Prostate gland (tissue), 2 donors: ENCODE results near the gene KRT26.

Experiments
- POLR2A ChIP-seq: fragments of 450-650 bp; IDR thresholded peaks from one replicate; pipeline ENCODE4 v1.6.1; 2016; ENCODE audit warnings: antibody characterized with exemption, mild to moderate bottlenecking
- POLR2AphosphoS5 ChIP-seq: sonication (generic); formaldehyde crosslinking; IDR thresholded peaks from one replicate; pipeline ENCODE4 v1.6.1; 2017; ENCODE audit warnings: antibody characterized with exemption
- TF ChIP-seq, protein P1 (sequence below), 4 experiments: fragments of 200-600 bp in 2 of 4; fragments of 450-650 bp in 2 of 4; sonication (generic) in 2 of 4; IDR thresholded peaks; 1 replicate in 3 of 4; 2 replicates in 1 of 4; pipeline ENCODE4 v1.5.1; 2016 to 2019; ENCODE audit warnings: antibody characterized with exemption in 4 of 4, mild to moderate bottlenecking in 2 of 4, moderate library complexity in 2 of 4

DNA sequence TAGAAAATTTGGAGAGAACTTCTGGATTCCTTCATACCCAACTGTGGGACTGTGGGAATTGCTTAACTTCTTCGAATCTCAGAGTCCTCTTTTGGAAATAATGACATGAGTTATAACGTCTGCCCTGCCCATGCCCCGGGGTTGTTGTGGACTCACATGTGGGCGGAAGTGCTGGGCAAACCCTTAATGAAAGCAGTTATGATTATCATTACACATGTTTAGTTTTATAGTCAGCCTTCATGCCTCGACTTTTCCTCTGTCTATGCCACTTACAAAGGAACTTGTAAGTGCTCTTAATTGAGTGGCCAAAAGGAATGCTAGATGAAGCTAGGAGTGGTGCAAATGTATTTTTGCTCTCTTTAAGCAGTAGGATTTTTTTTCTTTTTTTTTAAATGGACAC lies 6.5 kb upstream of the KRT26 start:
- no peak for TF ChIP-seq POLR2A
- TF ChIP-seq, protein P1, sequence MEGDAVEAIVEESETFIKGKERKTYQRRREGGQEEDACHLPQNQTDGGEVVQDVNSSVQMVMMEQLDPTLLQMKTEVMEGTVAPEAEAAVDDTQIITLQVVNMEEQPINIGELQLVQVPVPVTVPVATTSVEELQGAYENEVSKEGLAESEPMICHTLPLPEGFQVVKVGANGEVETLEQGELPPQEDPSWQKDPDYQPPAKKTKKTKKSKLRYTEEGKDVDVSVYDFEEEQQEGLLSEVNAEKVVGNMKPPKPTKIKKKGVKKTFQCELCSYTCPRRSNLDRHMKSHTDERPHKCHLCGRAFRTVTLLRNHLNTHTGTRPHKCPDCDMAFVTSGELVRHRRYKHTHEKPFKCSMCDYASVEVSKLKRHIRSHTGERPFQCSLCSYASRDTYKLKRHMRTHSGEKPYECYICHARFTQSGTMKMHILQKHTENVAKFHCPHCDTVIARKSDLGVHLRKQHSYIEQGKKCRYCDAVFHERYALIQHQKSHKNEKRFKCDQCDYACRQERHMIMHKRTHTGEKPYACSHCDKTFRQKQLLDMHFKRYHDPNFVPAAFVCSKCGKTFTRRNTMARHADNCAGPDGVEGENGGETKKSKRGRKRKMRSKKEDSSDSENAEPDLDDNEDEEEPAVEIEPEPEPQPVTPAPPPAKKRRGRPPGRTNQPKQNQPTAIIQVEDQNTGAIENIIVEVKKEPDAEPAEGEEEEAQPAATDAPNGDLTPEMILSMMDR (IDR thresholded peaks at IDR 0.05), result no peak
- TF ChIP-seq POLR2AphosphoS5, result no peak
